HTR-8/SVneo (cell line): ENCODE results near the gene LZTR1.

ENCODE experiments used
- DNase-seq: peaks from one replicate; pipeline ENCODE4 v3.0.0; 2011; ENCODE audit warnings: low spot score, mixed read lengths; ENCODE audit not compliant: insufficient read length
- FAIRE-seq: peaks from 2 replicates; lab custom pipeline; 2011; peaks lifted over from hg19 to GRCh38; lab: Jason Lieb, UNC

The LZTR1 gene

DNA sequence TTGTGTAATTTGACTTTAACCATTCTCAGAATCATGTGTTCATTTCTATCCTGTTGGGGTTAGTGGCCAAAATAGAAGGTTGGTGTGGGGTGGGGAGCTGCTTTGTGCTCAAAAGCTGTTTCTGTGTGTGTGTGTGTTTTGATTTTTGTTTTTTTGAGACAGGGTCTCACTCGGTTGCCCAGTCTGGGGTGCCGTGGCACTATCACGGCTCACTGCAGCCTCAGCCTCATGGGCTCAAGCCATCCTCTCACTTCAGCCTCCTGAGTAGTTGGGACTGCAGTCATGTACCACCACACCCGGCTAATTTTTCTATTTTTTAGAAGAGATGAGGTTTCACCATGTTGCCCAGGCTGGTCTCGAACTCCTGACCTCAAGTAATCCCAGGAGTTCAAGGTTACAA lies 33.1 kb upstream of the LZTR1 start:
- FAIRE-seq (no peak), DNase-seq (no peak)

DNA sequence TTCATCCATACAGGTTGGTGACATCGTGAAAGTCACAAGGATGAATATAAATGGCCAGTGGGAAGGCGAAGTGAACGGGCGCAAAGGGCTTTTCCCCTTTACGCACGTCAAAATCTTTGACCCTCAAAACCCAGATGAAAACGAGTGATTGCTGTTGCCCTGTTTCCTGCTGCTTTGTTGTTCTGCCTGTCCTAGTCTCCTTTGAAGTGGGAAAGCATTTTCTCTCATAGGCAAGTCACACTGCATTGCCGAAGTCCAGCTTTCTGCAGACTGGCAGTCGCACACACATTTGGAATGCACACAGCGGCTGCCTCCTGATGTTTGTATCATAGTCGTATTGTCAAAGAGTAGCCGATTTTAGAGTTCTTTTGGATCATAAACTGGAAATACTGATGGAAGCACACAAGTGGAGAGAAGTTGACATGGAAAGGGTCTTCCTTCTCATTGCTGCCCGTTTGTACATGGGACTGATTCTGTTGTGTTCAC lies 32.4 kb upstream of the LZTR1 start:
- no peak for FAIRE-seq
- no peak for DNase-seq

DNA sequence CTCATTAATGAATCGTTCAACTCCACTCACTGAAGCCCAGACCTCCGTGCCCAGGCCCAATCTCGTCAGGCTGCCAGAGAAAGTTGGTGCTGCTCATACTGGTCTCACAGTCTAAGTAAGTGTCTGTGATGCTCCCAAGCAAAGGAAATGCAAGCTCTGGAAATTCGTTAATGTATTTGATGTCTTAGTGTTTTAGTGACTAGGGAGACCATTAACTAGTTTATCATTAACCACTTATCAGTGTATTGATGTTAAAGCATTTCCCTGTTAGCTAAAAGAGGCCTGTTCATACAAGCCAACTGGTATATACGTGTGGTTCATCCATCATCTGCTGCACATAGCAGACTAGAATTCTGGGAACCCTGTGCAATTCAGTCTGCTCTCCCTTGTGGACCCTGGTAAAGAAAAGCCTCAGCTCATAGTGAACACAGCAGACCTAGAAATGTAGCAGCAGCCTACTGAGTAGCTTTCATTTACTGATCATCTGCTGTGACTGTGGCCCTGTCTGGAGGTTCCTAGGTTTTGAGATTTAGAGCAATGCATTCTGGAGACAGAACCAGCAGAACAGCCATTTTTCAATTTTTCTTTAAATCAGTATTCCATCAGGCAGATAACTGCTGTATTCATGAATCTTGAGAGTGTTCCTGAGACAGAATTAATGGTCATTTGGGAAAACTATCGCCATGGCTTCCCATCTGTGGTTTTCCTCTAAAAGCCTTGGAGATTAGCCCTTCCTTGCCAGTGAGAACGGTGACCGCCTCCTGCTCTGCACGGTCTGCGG lies 30.8 kb upstream of the LZTR1 start:
- no peak for DNase-seq
- FAIRE-seq: no peak

DNA sequence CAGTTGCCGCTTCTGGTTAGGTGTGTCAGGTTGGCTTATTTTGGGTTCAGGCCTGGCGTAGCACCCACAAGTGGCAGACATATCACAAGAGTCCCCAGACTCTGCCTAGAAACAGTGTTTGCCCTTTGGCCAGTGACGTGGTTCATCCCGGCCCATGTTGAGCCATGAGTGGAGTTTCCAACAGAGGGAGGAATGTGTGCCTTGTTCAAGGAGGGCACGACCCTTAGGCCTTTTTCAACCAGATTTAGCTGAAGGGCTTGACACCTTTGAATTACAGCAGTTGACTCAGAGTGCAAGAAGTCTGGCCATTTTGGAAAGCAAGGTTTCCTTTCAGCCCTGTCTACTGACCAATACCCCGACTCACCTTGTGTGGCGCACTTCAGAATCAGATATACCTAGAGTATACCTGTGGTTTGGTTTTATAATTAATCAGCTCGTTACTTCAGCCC lies 30.1 kb upstream of the LZTR1 start:
- FAIRE-seq (no peak), DNase-seq (no peak)

DNA sequence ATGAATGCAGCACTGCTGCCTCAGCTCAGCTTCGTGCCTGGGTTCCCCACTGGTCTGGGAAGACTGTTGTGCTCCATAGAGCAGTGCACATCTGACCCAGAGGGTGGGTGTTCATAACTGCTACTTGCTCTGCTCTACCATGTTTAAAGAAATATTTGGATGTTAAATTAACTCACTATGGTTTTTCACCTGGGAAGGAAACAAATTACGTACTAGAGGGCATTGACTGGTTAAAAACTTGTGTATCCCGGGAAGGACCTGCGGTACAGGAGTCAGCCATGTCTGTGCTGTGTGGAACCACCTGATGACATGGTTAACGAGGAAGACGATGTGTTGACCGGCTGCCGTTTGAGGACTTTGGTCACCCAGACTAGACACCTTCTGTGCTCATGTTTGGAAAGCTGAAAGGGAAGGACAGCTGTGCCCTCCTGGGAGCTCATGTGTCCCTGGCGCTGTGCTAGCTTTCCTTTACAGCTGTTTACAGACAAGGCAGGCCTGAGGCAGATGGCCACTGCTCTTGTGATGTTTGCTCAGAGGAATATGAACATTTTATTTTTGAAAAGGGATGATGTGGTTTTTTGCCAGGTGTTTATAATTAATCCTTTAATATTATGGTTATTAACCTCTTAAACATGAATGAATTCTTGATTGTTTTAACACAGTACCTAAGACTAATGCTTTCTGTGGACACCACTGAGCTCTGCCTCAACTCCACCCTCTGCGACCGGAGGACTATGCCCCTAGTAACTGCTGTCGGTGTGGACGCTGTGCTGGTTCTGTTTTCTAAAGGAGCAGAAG lies 29.4 kb upstream of the LZTR1 start:
- no peak for DNase-seq
- no peak for FAIRE-seq

DNA sequence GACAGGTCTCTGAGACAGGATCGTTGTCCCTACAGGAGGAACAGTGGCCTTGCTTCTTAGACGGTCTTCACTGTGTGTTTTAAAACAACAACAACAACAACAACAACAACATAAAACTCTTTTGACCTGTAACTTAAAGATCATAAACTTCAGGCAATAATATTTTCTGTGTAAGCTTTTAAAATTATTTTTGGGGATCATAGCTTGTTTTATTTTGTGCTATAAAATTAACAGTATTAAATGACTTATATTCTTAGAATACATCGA lies 28.8 kb upstream of the LZTR1 start:
- no peak for FAIRE-seq
- DNase-seq: no peak

DNA sequence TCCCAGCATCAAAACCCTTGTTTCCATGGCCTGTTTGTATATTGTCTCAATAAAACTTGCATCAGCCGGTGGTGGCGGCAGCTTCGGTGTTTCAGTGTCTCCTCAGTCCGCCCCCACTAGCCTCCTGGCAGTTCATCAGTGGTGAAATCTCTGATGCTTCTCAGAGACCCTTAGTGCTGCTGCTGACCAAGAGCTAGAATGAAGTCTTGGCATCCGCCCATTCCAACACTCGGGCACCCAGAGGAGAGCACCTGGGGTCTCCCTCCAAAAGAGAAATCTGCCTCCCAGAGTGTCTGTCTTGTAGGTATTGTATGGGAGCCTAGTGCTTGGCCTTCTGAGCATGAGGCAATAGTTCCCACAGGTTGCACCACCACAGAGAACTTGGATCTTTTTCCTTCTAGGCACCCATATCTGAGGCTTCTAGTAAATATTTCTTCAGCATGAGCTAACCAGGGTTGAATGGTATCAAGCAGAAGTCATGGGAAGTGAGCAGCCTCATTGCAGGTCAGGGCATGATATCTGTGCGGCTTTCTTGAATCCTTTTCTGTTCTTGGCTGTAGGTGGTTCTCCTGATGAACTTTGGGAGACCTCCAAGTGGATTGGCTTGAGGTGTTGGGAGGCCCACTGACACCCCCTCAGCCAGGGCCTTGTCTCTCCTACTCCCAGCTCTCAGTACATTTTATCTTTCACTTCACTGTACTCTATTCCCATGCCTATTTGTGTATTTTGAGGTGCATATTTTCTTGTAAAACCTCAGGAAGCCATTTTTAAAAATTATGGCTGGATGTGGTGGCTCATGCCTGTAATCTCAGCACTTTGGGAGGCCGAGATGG lies 28.2 kb upstream of the LZTR1 start:
- FAIRE-seq (no peak), DNase-seq (no peak)

DNA sequence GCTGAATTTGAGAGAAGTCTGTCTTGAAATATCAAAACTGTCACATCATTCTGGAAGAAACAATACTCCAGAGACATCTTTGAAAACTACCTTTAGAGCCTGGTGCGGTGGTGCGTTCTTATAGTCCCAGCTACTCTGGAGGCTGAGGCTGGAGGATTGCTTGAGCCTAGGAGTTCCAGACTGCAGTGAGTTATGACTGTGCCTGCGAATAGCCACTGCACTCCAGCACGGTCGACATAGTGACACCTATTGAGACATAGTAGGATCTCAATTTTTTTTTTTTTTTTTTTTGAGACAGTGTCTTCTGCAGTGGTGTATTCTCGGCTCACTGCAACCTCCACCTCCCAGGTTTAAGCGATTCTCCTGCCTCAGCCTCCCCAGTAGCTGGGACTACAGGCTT lies 26.5 kb upstream of the LZTR1 start:
- FAIRE-seq: no peak
- no peak for DNase-seq

DNA sequence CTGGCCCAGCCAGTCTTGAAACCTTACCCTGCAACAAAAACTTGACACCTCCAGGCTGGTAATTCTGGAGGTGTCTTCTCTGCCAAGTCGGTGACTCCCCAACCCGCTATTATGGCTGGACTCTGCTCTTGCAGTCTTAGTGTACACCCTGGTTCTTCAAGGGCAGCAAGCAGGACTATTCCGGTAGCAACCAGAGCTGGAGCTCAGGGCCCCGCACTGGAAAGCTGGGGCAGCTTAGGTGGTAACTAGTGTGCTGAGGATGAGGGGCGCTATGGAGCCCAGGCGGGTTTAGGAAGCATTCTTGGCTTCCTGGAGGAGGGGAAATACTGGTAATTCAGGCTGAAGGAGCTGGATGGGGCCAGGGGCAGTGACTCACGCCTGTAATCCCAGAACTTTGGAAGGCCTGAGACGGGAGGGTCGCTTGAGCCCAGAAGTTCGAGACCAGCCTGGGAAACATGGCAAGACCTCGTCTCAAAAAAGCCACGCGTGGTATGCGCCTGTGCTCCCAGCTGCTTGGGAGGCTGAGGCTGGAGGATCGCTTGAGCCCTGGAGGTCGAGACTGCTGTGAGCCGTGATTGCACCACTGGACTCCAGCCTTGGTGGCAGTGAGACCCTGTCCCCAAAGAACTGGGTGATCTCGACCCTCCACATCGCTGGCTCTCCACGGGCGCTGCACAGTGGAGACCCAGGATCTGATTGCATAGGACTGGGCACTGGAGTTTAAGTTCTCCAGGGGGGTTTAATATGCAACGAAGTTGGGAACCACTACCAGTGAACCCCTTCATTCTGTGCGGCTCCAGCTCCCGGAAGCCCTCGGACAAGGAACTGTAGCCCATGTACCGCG lies 25.6 kb upstream of the LZTR1 start:
- FAIRE-seq (no peak), DNase-seq (no peak)

GRCh38 chr22:20957102-20957682 lies 24.9 kb upstream of the LZTR1 start:
- DNase-seq: no peak
- FAIRE-seq: no peak

DNA sequence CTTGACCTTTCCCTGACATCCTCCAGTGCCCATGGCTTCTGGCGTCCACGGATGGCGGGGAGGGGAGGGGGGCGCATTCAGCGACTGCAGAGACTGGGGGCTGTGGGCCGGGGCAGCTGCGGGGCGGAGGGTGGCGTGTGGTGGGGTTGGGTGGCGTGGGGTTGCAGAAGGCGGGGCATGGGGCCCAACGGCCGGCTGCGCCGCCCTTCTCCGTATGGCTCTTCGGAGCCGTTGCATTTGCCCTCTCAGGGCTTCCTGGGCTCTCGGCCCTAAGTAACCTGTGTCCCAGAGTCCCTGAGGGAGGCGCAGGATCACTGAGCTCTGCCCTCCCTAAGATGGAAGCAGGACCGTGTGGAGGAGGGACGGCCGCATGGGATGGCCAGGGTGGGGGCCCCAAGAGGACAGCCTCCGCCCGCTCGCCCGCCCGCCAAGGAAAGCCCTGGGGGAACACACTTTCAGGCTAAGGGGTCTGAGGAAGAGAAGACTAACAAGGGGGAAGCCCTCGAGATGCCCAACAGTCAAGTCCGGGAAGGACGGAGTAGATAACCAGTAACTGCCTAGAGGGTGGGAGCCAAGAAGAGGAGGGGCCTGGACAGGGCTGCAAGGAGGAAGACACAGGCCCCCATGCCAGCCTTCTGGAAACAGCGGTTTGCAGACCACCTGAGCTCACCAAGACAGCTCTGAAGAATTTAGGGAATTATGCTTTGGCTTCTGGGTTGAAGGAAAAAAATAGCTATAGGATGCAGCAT lies 24.2 kb upstream of the LZTR1 start:
- FAIRE-seq: no peak
- no peak for DNase-seq

GRCh38 chr22:20959578-20960461 lies 22.3 kb upstream of the LZTR1 start:
- DNase-seq (no peak), FAIRE-seq (no peak)

DNA sequence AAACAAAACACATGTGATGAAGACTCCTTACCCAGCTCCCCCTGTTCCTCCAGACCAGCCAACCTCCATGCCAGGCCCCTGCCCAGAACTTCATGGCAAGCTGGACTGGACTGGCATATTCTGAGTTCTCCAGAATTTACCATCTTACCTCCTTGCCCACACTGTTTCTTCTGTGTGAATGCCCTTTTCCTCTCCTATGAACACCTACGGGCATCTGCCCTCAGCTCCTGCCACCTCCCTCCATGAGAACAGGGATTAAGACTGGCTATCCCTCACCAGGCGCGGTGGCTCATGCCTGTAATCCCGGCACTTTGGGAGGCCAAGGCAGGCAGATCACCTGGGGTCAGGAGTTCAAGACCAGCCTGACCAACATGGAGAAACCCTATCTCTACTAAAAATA lies 21.5 kb upstream of the LZTR1 start:
- DNase-seq (no peak), FAIRE-seq (no peak)

DNA sequence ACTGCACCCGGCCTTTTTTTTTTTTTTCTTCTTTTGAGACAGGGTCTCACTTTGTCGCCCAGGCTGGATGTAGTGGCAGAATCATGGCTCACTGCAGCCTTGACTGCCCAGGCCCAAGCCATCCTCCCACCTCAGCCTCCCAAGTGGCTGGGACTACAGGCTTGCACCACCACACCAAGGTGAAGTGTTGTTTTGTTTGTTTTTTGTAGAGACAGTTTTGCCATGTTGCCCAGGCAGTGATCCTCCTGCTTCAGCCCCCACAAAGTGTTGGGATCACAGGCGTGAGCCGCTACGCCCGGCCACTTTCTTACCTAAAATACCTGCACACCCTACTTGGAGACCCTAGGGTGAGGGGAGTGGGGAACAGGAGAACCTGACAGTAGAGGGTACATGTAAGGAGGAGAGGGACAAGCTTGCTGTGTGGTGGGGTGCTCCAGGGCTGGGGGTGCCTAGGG lies 19.6 kb upstream of the LZTR1 start:
- FAIRE-seq (no peak), DNase-seq (no peak)

DNA sequence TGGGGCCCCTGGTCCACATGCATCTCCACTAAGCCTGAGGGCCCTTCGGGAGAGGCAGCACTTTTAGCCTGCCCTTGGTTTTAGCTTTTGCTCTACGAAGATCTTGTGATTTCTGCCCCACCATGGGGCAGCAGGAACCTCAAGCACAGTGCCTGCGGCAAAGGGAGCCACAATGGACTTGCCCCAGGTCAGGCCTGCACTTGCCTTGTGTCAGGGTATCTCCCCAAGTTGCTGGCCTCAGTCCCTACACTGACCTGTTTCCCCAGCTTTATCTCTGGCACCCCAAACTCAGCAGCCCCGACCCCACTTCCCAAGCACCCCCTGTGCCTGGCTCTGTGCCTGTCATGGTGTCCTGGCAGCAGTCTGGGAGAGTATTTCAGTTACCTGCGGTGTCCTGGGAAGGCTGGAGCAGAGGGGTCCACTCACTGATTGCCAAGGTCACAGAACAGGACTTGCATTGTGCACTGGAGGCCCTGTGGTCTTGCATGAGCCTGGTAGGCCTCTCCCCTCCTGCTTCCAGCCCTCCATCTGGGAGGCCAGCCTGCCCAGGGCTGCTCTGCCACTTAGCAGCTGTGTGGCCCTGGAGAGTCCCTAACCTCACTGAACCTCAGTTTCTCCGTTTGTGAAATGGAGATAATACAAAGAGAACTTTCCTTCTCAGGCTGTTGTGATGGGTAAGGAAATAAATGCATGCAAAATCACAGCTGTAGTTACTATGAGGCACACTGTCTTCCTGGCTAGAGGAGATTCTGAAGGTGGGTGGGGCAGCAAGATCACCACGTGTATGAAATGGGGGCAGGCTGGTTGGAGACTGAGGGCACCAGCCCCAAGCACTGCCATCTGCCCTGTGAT lies 18.7 kb upstream of the LZTR1 start:
- no peak for DNase-seq
- no peak for FAIRE-seq

DNA sequence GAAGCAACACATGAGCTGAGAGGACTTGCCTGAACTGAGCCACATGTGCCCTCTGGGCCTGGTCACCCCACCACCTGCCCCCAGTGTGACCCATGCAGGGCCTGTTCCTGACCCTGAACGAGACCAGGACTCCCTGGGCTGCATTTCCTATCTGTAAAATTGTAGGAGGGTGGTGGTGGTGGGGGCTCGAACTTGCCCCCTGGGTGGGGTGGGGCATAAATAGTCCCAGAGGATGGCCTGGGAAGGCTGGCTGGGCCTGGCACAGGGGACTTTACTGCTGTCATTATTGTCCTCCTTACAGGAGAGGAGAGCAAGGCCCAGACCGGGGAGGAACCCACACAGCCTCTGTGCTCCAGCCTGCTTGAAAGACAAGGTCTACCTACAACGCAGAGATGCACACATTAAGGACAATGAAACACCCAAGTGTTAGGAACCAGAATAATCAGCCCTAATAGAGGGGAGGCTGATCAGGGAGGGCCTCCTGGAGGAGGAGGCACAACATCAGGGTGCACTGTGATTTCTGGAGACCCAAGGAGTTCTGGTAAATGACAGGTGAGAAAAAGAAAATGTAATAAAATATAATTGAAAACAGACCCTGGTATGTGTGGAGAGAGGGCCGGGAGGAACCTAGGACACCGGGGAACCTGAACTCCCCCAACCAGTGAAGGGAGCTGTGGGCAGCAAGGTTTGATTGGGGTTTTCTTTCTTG lies 17.9 kb upstream of the LZTR1 start:
- DNase-seq: no peak
- FAIRE-seq: no peak

DNA sequence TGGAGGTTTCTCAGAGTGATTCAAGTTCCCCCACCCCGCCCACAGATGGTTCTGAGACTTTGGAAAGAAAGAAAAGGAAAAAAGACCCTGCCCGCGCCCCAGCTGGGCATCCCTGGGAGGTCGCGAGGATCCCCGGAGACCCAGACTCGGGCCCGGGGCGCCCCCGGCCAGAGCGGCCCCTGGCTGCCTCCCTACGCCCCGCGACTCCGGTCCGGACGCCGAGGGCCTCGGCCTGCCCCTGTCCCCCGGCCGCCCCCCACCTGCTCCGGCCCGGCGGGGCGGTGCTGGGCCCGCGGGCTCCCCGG lies 17.3 kb upstream of the LZTR1 start:
- FAIRE-seq: no peak
- no peak for DNase-seq
